GM11168 (cell line): ENCODE data around the gene SSBP3.

Experiments
- in situ Hi-C: fragments of 300-500 bp; cut with MboI; formaldehyde crosslinking; loops from one replicate; pipeline ENCODE4 v1.12.0; 2022; ENCODE audit warnings: low sequenced_read_pairs; ENCODE audit not compliant: unreplicated experiment

Gene SSBP3

DNA sequence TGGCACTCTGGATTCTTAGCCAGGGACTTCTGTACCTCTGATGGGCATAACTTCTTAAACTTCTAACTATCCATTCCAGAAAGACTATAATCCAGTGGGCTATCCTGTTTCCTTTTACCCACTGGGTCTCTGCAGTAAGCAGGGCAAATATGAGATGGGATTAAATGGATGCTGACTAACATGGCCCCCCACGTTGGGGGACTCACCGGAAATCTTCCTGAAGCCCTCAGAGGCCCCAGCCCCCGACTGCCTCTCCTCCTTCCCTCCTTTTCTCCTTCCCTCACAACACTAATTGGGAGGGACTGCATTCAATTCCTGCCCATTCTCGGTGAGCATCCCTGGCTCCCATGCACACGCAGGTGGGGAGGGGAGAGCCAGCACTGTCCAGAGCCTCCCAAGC lies 70.1 kb downstream of the SSBP3 start:
- in situ Hi-C loops = no loop called here

DNA sequence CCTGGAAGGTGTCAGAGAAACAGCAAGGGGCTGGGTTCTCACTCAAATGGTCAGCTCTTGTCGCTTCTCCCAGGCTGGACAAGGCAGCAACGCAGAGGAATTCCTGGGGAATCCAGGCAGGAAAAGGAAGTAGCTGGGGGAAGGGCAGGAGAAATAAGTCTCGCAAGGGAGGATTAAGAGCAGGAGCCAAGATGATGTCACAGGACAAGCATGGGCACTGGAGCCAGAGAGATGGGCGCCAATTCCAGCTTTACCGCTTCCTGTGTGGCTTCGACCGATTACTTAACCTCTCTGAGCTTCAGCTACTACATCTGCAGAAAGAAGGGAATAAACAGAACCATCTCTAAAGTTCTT lies 70.5 kb downstream of the SSBP3 start:
- in situ Hi-C loops = no loop called here

DNA sequence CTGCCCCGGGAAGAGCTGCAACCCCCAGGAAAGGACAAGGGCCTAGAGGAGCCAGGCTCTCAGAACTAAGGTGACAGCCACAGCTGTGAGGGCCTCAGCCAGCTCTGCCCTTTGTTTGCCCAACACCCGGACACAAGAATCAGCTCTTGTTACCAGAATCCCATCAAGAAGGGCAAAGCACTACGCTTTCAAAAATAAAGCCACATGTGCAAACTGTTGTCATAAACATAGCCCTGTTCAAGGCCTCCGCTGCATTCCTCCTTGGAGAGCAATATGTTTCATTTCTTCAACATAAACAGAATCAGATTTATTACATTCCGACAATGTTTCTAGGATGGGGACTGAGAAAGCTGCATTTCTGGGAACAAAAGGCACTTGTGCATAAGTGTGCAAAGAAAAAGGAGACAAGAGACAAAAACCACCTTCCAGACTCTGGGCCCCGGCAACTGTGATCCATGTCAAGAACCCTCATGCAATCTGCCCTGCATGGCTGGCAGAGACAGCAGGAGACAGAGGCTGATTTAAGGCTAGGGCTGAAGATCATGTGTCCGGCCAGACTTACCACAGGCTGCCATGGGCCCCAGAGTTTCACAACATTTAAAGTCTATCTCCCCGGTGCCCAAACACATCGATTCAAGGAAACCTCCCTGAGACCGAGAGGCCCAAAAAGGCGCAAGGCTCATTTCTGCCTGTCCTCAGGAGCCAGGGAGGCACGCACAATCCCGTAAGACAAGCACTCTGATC lies 71.0 kb downstream of the SSBP3 start:
- in situ Hi-C loops = no loop called here

DNA sequence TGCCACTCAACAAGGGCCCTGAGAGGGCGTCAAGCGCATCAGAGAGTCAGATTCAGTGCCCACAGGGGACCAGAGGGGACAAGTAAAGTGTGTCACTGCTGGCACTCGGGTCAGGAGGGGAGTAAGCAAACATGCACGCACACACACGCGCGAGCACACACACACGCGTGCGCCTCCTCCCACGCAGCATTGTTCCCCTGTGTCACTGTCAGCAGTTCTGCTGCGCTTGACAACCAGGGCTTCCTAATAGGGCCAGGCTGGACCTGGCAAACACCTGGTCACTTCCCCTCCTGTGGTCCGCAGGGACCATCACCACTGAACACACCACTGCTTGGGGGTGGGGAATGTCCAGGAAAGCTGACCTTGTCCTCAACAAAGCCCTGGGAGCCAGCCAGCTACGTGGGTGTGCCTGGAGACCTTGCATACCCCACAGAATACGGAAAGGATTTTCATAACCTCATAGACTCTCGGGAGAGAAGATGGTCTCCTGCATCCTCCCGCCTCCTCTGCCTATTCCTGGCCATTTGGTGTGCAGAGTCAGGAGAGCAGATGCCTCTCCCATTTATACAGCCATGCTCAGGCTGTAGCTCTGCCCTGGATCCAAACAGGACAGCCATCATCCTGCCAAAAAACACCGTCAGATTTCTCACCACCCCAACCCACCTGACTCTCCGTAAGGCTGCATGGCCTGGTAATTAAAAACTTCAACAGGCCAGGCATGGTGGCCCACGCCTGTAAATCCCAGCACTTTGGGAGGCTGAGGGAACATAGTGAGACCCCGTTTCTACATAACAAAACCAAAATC lies 73.2 kb downstream of the SSBP3 start:
- in situ Hi-C loops = no loop called here

DNA sequence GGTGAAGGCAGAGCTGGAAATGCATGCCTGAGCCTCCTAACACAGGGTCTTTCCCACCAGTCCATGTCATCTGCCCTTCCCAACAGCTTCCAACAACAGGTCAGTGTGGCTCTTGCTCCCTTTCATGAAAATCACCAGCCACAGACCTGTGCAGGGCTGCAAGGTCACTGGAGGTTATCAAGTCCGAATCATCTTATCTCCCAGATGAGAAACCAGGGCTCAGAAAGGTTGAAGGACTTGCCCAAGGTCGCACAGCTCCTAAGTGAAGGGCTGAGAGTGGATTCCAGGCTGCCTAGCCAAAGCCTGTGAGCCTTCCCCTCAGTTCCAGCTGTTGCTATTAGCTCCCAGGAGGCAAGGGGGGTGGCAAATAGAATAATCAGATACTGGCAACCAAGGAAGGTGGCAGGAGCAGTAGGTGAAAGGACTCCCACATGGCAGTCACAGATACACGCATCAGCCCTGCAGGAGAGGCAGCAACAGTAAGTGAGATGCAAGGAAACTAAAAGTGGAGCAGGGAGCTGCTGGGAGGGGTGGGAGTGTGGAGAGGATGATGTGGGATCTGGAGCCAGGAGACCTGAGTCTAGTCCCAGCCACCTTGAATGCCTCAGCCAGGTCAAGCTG lies 74.2 kb downstream of the SSBP3 start:
- in situ Hi-C loops = no loop called here

DNA sequence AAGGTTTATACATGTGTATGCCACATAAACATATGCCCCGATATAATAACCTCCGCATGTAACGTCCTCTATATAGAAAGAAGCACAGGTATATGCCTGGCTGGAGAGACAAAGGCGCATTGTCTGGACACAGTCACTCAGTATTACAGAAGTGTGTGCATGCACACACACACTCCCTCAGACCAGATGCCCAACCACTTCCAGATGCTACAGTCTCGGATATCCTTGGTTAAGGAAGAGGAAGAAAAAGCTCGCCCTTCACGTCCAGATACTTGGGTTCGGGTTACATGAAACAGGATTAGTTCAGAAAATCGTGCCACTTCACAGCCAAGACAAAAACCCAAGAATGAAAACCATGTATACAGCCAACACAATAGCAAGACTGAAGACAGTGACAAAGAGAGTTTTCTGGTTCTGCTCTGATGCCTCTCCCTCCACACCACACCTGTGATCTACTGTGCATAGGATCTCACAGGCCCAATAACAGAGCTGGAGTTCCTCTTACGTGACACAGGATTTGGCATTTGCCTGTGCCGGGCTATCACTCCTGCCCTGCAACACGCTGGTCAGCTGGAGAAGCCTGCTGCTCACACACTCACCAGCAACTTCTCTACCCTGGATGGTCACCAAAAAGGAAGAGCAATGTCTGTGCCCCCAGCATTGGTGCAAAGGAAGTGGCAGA lies 75.0 kb downstream of the SSBP3 start:
- in situ Hi-C loops = no loop called here

DNA sequence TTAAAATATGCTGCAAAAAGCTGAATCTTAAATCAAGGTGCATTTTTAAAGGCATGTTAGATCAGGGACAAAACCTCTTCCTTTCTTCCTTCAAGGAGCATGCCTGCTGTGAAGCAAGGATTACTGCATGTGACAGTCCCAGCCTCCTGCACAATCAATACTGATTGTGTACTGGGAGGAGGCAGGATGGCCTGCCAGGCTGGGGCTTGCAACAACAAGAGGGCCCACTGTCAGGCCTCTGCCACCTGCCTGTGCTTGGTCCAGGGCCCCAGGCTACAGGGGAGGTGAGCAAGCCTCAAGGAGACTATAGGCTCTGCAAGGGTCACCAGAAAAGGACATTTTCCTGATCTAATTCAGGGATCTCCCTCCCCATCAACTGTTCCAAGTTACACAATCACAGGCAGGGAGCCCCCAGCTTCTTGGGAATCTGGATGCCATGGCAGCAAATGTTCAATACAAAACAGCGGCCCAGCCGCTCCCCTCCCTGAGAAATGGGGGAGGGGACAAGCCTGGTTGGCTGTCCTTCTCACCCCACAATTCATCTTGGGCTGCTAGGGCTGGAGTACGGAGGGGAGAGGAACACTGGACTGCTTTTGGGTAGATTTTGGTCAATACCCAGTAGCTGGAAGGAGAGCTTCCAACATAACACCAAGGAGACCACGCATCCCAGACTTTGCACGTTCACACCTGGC lies 76.7 kb downstream of the SSBP3 start:
- in situ Hi-C loops = no loop called here

DNA sequence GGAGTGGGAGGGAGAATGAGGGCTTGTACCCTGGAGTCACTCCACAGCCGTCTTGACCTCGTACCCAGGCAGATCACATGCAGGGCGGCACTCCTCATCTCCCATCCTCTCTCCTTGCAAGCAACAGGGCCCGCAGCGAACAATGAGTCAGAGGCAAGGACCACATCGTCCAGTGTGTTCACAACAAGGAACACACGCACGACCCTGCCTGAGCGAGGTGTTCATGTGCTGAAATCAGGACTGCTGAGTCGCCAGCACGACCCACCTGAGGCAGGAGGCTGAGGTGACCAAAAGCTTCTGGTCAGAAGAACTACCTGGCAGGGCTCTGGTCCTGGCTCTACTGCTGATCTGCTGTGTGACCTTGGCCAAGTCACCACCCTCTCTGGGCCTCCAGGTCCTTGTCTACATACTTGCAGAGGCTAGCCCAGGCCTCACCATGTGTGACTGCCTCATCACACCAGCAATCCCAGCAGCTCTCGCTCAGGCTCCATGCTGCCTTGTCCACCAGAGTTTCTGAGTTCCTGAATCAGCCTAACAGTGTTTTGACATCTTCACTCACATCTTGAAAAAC lies 78.0 kb downstream of the SSBP3 start:
- in situ Hi-C loops = no loop called here

DNA sequence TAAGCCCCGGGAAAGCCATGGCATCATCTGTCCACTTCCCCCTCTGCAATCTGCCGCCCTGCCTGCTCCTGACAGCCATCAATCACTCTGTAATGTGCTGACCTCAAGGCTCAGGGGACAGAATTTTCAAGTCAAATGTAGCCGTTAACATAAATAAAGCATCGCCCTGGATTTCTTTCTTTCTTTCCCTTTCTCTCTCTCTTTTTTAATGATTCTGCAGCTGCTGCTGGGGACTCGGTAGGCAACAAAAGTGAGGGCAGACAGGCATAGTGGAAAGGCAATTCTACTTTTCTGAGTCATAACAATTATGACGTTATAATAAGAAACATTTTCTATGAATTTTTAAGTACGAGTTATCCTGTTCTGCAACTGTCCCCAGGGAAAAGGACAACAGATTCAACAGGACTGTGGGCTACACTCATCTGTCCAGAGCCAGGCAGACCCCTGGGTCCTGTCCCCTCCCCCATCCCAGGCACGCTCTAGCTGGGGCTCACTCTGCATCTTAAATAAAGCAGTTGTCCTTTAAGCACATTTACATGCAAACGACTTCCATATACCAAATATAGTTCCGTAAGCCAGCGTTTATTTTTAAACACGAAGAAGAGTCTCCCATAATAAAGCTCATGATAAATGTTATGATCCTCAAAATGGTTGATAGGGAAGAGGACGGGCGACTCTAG lies 78.7 kb downstream of the SSBP3 start:
- in situ Hi-C loops = no loop called here

DNA sequence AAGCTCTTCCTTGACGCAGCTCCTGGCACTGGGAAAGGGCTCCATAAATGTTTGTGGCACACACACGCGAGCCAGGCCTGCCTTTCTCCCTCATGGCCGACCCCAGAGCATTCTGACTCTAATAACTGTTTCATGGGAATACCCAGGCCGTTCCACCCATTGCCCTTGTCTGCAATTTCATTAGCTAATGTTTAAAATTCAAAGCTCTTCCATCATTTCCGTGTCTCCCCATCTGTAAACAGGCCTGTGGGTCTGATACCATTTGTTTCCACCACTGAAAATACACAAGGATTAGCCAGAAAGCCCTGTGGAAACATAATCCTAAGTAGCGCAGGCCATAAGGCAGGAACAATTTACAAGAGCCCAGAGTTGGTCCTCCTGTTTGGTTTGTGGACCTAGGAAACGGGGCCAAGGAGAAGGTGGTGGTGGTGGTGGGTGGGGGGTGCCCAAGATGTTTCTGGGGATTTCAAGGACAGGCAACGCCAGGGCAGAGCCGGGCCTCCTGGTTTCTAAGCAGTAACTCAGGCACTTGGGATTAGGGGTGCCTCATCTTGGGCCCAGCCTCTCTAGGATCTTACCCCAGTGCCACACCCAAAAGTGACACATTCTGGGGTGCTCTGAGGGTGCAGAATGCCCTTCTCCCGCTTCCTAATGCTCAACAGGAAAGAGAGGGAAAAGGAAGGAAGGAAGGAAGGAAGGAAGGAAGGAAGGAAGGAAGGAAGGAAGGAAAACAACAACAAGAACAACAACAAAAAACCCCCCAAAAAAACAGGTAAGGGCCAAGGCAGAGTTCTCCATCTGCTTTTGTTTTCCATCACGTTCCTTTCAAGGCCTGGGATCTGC lies 79.4 kb downstream of the SSBP3 start:
- in situ Hi-C loops = no loop called here

DNA sequence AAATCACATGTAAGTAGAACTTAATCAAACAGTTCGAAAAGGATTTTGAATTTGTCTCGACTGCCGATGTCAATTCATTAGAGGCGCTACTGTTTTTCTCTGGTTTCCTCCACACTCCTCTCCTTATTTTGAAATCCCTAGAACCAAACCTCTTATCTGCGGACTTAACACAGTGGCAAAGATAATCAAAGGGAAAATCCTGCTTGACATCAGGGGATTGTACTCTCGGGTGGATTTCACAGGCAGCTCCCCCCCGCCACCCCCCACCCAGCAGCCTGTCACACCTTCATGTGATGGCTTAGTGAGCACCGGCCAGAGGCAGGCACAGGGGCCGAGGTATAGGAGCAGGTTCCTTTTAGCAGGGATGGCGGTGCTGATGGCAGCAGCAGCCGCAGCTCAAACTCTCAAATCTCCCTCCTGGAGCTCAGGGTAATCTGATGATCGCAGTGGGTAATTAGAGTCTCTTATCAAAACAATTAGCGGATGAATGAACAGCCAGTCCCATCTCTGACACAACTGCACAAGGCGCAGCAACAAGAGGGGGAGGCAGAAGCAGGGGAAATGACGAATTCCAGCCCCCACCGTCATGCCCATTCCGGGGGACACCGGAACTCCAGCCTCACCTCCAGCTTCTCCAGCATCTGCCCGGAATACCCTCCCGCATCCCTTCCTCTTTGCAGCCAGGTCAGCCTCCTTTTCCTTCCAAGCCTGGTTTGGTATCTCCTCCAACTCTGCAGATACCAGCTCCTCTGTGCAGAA lies 80.3 kb downstream of the SSBP3 start:
- in situ Hi-C loops = no loop called here

DNA sequence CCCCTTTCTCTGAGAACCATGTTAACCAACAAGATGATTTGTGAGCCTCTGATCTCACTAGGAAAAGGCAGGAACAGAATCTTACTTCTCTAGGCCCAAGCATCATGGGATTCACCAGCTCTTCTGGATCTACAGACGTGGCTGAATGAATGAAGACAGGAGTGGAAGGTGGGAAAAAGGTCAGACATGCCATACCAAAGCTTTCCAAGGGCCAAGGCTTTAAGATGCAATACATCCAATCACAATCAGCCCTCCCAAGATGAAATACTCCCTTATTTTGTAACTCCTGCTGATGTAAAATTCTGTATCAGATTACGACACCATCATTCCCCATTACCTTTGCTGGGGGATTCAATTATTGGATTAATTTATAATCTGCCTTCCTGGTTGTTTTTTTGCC lies 80.9 kb downstream of the SSBP3 start:
- in situ Hi-C loops = no loop called here

DNA sequence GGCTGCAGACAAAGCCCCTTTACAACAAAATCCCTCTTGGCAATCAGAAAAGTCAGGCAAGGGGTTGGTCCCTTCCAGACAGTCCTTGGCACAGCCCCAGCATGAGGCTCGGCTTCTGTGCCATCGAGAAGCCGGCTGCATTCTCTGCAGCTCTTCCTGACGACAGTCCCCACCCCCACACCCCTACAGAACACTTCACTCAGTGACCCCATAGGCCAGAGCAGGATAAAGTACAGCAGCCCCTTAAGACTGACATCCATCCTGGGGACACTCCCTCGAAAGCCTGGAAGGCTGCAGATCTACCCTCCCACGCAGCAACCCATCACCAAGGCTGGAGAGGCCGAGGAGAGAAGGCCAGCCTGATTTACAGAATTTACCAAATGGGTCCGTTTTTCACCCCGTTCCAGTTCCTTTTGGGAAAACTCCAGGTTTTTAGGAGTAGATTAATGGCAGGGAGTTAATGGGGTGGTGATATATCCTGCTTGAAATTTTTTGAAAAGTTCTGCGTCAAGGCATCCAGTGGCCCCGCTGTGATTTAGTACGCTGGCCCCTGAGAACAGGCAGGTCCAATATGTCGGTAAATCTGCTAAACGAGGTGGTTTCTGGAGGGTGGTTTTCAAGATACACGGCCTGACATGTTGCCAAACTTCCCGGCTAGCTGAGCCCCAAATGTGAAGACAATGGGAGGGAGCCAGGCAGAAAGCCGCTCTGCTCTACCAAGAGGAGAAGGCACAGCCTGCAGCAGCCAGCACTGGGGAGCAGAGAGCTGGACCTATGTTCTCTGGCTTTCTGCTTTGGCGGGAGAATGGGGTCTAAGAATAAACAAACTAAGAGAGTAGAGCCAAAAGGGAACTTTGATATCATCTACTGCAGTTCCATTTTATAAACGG lies 81.7 kb downstream of the SSBP3 start:
- in situ Hi-C loops = no loop called here

DNA sequence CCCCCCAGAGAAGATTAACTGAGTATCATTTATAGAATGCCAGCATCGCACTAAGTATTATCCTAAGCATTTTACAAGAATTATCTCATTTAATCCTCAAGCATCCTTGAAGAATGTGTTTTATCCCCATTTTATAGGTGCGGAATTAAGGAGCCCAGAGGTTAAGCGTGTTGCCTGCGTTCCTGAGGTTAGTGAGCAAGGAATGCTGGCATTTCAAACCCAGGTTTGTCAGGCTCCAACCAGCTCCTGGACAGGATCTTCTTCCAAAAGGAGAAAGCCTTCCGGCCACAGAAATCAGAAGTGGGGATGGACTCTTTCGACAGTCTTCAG lies 82.3 kb downstream of the SSBP3 start:
- in situ Hi-C loops = no loop called here

DNA sequence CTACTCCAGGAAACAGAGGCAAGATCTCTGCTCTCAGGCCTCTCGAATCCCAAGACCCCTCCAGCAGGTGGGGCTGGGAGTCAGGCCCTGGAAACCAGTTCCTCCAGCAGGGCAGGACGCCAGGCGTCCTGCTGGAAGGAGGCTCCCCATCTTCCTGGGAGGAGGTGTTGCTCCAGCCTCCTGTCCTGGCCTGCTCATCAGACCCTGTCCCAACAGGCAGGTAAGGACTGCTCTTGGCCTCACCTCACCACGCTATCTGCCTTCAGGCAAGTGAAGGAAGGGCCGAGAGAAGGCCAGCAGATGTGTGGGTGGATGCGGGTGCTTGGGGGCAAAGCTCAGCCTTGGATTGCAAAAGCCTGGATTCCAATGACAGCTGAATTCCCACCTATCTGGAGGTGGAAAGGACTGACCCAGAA lies 82.9 kb downstream of the SSBP3 start:
- in situ Hi-C loops = no loop called here

DNA sequence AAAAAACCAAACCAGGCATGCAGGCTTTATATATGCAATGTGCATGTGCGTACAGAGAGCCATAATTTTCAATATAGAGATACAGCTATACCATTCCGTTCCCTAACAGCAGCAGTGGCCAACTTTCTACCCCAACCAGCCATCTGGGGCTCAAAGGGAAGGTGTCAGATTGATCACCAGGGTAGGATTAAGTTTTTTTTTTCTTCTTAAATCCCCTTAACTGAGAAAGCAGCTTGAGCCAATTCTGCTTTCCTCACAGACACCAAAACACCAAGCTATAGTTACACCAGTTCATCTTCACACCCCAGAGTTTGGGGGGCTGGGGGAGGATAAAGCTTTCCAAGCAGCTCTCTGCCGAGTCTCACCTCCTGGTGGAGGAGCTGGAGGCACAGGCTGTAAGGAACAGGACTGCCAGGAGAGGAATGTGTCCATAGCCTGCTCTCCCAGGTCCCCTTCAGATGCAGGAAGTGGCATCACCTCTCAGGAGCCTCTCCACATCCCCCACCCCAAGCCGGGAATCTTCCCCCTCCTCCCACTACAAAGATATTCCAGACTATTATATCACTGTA lies 87.9 kb downstream of the SSBP3 start:
- in situ Hi-C loops = no loop called here

DNA sequence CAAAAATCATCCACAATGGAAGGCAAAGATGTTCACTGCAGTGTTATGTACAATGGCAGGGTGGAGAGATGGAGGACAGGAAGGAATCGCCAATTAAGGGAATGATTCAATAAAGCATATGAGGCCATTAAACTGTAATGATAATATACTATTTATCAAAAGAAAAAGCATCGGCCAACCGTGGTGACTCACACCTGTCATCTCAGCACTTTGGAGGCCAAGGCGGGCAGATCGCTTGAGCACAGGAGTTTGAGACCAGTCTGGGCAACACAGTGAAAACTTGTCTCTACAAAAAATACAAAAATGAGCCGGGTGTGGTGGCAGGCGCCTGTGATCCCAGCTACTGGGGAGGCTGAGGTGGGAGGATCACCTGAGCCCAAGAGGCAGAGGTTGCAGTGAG lies 89.1 kb downstream of the SSBP3 start:
- in situ Hi-C loops = no loop called here
